Uterus (tissue), 4 donors: ENCODE measurements around the gene CTRL. TPM values are rescaled to one million over a fixed set of nuclear protein-coding genes. Genes with fewer than 3 reads are reported as not detected.

Experiments used
- DNase-seq, 2 donors: peaks; one replicate each; pipeline ENCODE4 v3.0.0-alpha.2; 2019 to 2020
- H3K27ac ChIP-seq, 2 donors: fragments of 200-600 bp; sonication (generic); 1 replicate in 1 of 2; 2 replicates in 1 of 2; pipeline ENCODE4 v1.5.1; 2016 to 2018
- H3K27me3 ChIP-seq, 2 donors: fragments of 200-600 bp; sonication (generic); one replicate each; pipeline ENCODE4 v1.5.1; 2018 to 2019; ENCODE audit warnings: control low read depth in 1 of 2
- H3K36me3 ChIP-seq, 2 donors: fragments of 200-600 bp; sonication (generic); one replicate each; pipeline ENCODE4 v1.5.1; 2019; ENCODE audit warnings: control low read depth in 1 of 2
- H3K4me1 ChIP-seq, 2 donors: fragments of 200-600 bp; sonication (generic); one replicate each; pipeline ENCODE4 v1.5.1; 2018 to 2019; ENCODE audit warnings: control low read depth in 1 of 2
- H3K4me3 ChIP-seq, 2 donors: fragments of 200-600 bp; sonication (generic); 1 replicate in 1 of 2; 2 replicates in 1 of 2; pipeline ENCODE4 v1.5.1; 2018 to 2019; ENCODE audit warnings: mild to moderate bottlenecking in 1 of 2
- H3K9me3 ChIP-seq, 2 donors: fragments of 200-600 bp; sonication (generic); one replicate each; pipeline ENCODE4 v1.5.1; 2019; ENCODE audit warnings: control low read depth in 1 of 2
- POLR2A ChIP-seq, 2 donors: fragments of 450-650 bp; IDR thresholded peaks; one replicate each; pipeline ENCODE4 v1.6.1; 2016; ENCODE audit warnings: antibody characterized with exemption in 2 of 2, mild to moderate bottlenecking in 1 of 2, moderate library complexity in 1 of 2
- intact Hi-C: fragments of 100-400 bp; cut with DNase I; formaldehyde crosslinking; loops from one replicate; pipeline ENCODE4 v1.15.1; 2023; ENCODE audit warnings: low total_unique reads
- total RNA-seq, 4 donors: library from RNA; depleted of rRNA in 3 of 4; stranded (reverse); fragments of >200 nt in 3 of 4; gene quantifications; one replicate each; pipeline versions ENCODE4 v1.1.0 to v1.2.4, GENCODE V29; 2014 to 2023
- TF ChIP-seq, protein P1 (sequence below), 4 experiments: fragments of 200-600 bp in 2 of 4; fragments of 450-650 bp in 2 of 4; sonication (generic) in 2 of 4; IDR thresholded peaks; one replicate each; pipeline ENCODE4 v1.5.1; 2016 to 2019; ENCODE audit warnings: antibody characterized with exemption in 4 of 4, mild to moderate bottlenecking in 2 of 4, moderate library complexity in 1 of 4
- donor health status: DM: yes; HTN: yes; CAD: no.

The CTRL gene
- total RNA-seq, 4 donors from 2014 or later = 1.0 TPM; not detected in 3

DNA sequence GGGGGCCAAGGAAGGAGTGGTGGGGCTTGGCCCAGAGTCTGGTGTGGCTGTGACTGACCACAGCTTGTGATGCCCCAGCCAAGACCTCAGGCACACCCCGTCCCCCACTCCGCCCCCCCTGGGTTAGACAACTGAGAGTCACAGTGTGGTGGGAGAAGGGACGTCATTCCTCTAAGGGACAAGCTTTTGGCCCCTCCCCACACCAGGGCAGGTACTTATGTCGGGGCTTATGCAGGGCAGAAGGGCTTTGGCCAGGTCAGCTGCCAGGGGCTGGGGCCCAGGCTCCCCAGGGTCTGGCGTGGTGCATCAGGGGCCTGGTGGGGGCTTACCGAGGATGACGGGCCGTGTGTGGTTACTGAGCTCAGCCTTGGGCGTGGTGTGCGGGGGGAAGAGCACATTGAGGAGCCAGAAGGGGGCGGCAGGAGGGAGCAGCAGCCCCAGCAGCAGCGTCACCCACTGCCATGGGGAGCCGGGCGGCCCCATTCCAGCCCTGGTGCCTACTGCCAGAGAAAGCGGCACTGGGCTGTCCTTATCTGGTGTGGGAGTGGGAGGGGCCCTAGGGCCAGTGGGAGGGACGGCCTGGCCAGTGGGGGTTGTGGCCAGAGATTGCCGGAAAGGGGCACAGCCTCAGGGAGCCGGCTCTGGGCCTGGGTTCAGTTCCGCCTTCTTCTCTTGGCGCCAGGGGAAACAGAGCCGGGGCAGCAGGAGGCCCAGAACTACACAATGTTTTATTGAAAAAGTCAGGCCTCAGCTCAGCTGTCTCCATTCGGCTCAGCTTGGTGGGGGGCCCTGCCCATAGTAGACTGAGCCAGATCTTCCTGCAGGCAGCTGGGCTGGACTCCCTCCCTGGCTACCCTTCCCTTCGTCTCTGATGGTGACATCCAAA is 12.2 kb upstream of the CTRL start, which contains the start of gene LCAT:
Gene LCAT, minus strand, starts transcription at position 502 of the 886 bp plus-strand sequence. Its CDS starts 19 bp downstream, at position 483.
- TF ChIP-seq POLR2A (IDR thresholded peaks at IDR 0.05) = no peak
- TF ChIP-seq, protein P1, sequence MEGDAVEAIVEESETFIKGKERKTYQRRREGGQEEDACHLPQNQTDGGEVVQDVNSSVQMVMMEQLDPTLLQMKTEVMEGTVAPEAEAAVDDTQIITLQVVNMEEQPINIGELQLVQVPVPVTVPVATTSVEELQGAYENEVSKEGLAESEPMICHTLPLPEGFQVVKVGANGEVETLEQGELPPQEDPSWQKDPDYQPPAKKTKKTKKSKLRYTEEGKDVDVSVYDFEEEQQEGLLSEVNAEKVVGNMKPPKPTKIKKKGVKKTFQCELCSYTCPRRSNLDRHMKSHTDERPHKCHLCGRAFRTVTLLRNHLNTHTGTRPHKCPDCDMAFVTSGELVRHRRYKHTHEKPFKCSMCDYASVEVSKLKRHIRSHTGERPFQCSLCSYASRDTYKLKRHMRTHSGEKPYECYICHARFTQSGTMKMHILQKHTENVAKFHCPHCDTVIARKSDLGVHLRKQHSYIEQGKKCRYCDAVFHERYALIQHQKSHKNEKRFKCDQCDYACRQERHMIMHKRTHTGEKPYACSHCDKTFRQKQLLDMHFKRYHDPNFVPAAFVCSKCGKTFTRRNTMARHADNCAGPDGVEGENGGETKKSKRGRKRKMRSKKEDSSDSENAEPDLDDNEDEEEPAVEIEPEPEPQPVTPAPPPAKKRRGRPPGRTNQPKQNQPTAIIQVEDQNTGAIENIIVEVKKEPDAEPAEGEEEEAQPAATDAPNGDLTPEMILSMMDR (IDR thresholded peaks at IDR 0.05) = no peak
- no peaks in the 10 kb centered on the region for H3K27me3 ChIP-seq
- no peak within 1 kb of the TSS for H3K4me3 ChIP-seq
- no peaks in the 10 kb centered on the region for H3K9me3 ChIP-seq
- no peaks in the 10 kb centered on the region for H3K36me3 ChIP-seq
- intact Hi-C loops = no loop called here
- peak within 1 kb of the TSS; percentile 65 to 76 for H3K27ac ChIP-seq
- DNase-seq = peak in 1 of 2 donors; percentile 79
- no peaks in the 10 kb centered on the region for H3K4me1 ChIP-seq

DNA sequence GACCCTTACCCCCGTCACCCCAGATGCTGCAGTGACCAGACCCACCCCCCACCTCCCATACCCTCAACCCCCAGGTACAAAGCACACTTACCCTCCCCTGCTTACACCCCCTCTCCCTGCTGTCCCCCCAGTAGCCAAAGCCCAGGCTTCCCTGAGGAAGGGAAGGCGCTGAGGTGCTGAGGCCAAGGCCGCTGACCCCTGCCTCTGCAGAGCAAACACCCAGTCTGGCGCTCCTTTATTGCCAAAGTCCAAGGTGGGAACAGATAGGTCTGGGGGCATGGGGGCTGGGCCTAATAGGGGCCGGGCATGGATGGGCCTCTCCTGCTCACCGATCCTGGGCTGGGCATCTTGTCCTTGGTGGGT is 11.6 kb upstream of the CTRL start:
- no peaks in the 10 kb centered on the region for H3K9me3 ChIP-seq
- no peak for DNase-seq
- H3K4me3 ChIP-seq = no peak overlapping the region
- intact Hi-C loops = no loop called here
- no peaks in the 10 kb centered on the region for H3K36me3 ChIP-seq
- peak overlapping the region; percentile 65 to 76 for H3K27ac ChIP-seq
- TF ChIP-seq, protein P1 (IDR thresholded peaks at IDR 0.05) = no peak
- TF ChIP-seq POLR2A (IDR thresholded peaks at IDR 0.05) = no peak
- H3K4me1 ChIP-seq = no peaks in the 10 kb centered on the region
- H3K27me3 ChIP-seq = no peaks in the 10 kb centered on the region

DNA sequence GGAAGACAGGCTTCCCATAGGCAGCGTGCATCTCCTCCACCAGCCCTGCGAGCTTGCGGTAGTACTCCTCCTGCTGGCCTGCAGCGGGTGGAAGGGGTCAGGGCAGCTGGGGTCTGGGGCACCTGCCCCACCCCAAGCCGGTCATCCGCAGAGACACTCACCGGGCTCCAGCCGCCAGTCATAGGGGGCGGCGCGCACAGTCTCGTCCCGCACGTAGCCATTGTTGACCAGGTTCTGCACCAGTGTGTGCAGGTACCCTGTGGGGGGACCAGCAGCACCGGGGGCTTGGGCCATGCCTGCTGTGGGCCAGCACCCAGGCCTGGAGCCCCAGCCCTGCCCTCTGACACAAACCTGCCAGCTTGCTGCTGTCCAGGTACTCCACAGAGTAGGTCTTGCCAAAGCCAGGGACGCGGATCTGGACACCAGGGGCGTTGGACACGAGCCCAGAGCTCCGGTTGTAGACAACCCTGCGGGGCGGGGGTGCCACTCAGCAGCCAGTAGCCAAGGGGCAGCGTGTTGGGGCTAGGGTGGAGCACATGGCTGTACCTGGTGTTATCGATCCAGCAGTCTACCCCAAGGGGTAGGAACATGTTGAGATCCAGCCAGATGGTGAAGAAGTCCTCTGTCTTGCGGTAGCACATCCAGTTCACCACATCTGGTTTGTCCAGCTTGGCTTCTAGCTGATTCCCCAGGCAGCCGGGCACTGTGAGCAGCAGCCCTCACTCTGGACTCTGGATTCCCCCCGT is 11.0 kb upstream of the CTRL start:
- TF ChIP-seq, protein P1 (IDR thresholded peaks at IDR 0.05) = no peak
- TF ChIP-seq POLR2A (IDR thresholded peaks at IDR 0.05) = no peak
- Histone ChIP-seq H3K9me3 (no peaks in the 10 kb centered on the region), H3K36me3 (no peaks in the 10 kb centered on the region), H3K4me1 (no peaks in the 10 kb centered on the region), H3K27ac (peak overlapping the region in 1 of 2 donors; percentile 76), H3K27me3 (no peaks in the 10 kb centered on the region), H3K4me3 (no peak overlapping the region)
- intact Hi-C loops = no loop called here
- no peak for DNase-seq

DNA sequence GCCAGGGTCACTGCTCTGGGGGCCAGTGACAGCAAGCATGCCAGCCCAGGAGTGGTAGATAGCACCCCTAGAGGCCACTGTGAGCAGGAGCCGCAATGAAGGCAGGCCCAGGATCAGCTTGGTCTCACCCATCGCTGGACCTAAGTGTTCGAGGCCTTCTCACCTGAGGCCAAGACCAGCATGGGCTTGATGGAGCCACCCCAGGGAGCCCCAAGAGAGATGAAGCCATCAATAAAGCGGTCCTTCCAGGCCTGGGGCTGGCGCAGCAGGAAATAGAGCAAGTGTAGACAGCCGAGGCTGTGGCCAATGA is 10.5 kb upstream of the CTRL start:
- H3K4me3 ChIP-seq = no peak overlapping the region
- H3K27me3 ChIP-seq = no peaks in the 10 kb centered on the region
- TF ChIP-seq POLR2A (IDR thresholded peaks at IDR 0.05) = no peak
- TF ChIP-seq, protein P1 (IDR thresholded peaks at IDR 0.05) = peak in 3 of 4 experiments; percentile 38 to 56 (median 41)
- H3K36me3 ChIP-seq = no peaks in the 10 kb centered on the region
- intact Hi-C loops = no loop called here
- no peak for DNase-seq
- H3K4me1 ChIP-seq = no peaks in the 10 kb centered on the region
- H3K27ac ChIP-seq = no peak overlapping the region
- H3K9me3 ChIP-seq = no peaks in the 10 kb centered on the region
